Renal cortical epithelial cell (primary cell): ENCODE results near the gene BLOC1S4. TPM values are rescaled to one million over a fixed set of nuclear protein-coding genes. Genes with fewer than 3 reads are reported as not detected.

Source experiments
- DNase-seq: peaks from one replicate; pipeline ENCODE4 v3.0.0-alpha.2; 2011; ENCODE audit warnings: low read depth
- total RNA-seq: library from RNA; depleted of rRNA; stranded (reverse); fragments of >200 nt; gene quantifications from 2 replicates; pipeline ENCODE4 v1.2.3, GENCODE V29; 2014

The BLOC1S4 gene
- total RNA-seq, 1 donor from 2014 or later, result 18.1 TPM

- no peak for DNase-seq
Measured at GRCh38 chr4:6763330-6763851, 47.4 kb downstream of the BLOC1S4 start.

- DNase-seq, result no peak
Measured at GRCh38 chr4:6764976-6765620, 49.1 kb downstream of the BLOC1S4 start.

GRCh38 chr4:6765703-6766102 lies 49.7 kb downstream of the BLOC1S4 start:
- DNase-seq, result no peak

Other genes with a start within 250 kb of the BLOC1S4 start
- gene PPP2R2C, start 243.6 kb upstream of the BLOC1S4 start, total RNA-seq, result 0.20 and 2.6 TPM in 2 replicates
- 12.9 and 31.8 TPM in 2 replicates for gene MAN2B2, start 141.0 kb upstream of the BLOC1S4 start, total RNA-seq
- gene MRFAP1, start 75.5 kb upstream of the BLOC1S4 start, total RNA-seq, result 57.8 and 240 TPM in 2 replicates
- 0.17 TPM in 1 of 2 replicates, not detected in the other for gene S100P, start 22.3 kb upstream of the BLOC1S4 start, total RNA-seq
- gene MRFAP1L1, start 6.3 kb upstream of the BLOC1S4 start, total RNA-seq, result 43.8 and 109 TPM in 2 replicates
- 43.9 and 59.4 TPM in 2 replicates for gene KIAA0232, start 66.6 kb downstream of the BLOC1S4 start, total RNA-seq
- 50.7 and 94.0 TPM in 2 replicates for gene TBC1D14, start 193.7 kb downstream of the BLOC1S4 start, total RNA-seq